ENCODE data around the gene FBXL22. TPM values are rescaled to one million over a fixed set of nuclear protein-coding genes. Genes with fewer than 3 reads are reported as not detected.

FBXL22 gene
- total RNA-seq, 4 donors from 2014 or later = 0.19 to 6.5 (median 3.1) TPM

GRCh38 chr15:63576441-63576840 is 20.7 kb upstream of the FBXL22 start:
- Histone ChIP-seq H3K9me3 (no peaks in the 10 kb centered on the region), H3K27ac (no peak overlapping the region), H3K4me3 (no peak overlapping the region), H3K27me3 (no peaks in the 10 kb centered on the region), H3K4me1 (no peaks in the 10 kb centered on the region), H3K36me3 (peaks cover 0 to 83% (median 8%) of the 10 kb centered on the region in 3 donors)
- 74 to 82% methylated on average over 6 of the region's 6 CpGs for WGBS, 2 donors
- TF ChIP-seq POLR2A (IDR thresholded peaks at IDR 0.05) = no peak
- no peak for TF ChIP-seq CTCF (IDR thresholded peaks at IDR 0.05)
- intact Hi-C loops (cut with DNase I) = no loop called here
- no peak for DNase-seq

GRCh38 chr15:63582179-63582578 is 15.0 kb upstream of the FBXL22 start:
- Histone ChIP-seq H3K4me1 (no peaks in the 10 kb centered on the region), H3K4me3 (no peak overlapping the region), H3K36me3 (peaks cover 0 to 77% (median 0%) of the 10 kb centered on the region in 3 donors), H3K27me3 (no peaks in the 10 kb centered on the region), H3K9me3 (no peaks in the 10 kb centered on the region), H3K27ac (no peak overlapping the region)
- no peak for TF ChIP-seq CTCF (IDR thresholded peaks at IDR 0.05)
- TF ChIP-seq POLR2A (IDR thresholded peaks at IDR 0.05) = no peak
- intact Hi-C loops (cut with DNase I) = no loop called here
- DNase-seq = no peak

GRCh38 chr15:63582718-63583426 is 14.3 kb upstream of the FBXL22 start:
- no peak for TF ChIP-seq POLR2A (IDR thresholded peaks at IDR 0.05)
- no peak for TF ChIP-seq CTCF (IDR thresholded peaks at IDR 0.05)
- no peak overlapping the region for H3K4me3 ChIP-seq
- WGBS, 2 donors = 85 to 100% methylated on average over 2 of the region's 2 CpGs
- no peaks in the 10 kb centered on the region for H3K9me3 ChIP-seq
- no peaks in the 10 kb centered on the region for H3K4me1 ChIP-seq
- H3K27me3 ChIP-seq = no peaks in the 10 kb centered on the region
- intact Hi-C loops (cut with DNase I) = no loop called here
- peaks cover 0 to 79% (median 0%) of the 10 kb centered on the region in 3 donors for H3K36me3 ChIP-seq
- H3K27ac ChIP-seq = no peak overlapping the region
- DNase-seq = no peak

GRCh38 chr15:63586790-63587189 is 10.4 kb upstream of the FBXL22 start:
- intact Hi-C loops (cut with DNase I) = no loop called here
- peaks cover 5 to 94% (median 12%) of the 10 kb centered on the region in 3 donors for H3K36me3 ChIP-seq

More at GRCh38 chr15:63586790-63587189, 10.4 kb upstream of the FBXL22 start:
- no peaks in the 10 kb centered on the region for H3K9me3 ChIP-seq
- DNase-seq = no peak
- no peak overlapping the region for H3K4me3 ChIP-seq
- WGBS, 2 donors = 98% methylated on average over 5 of the region's 5 CpGs
- no peaks in the 10 kb centered on the region for H3K4me1 ChIP-seq
- no peaks in the 10 kb centered on the region for H3K27me3 ChIP-seq
- H3K27ac ChIP-seq = no peak overlapping the region
- no peak for TF ChIP-seq CTCF (IDR thresholded peaks at IDR 0.05)
- no peak for TF ChIP-seq POLR2A (IDR thresholded peaks at IDR 0.05)
